Adipose tissue (tissue), 3 donors: ENCODE results near the gene TSPOAP1. TPM values are rescaled to one million over a fixed set of nuclear protein-coding genes. Genes with fewer than 3 reads are reported as not detected.

Experiments used
- H3K27ac ChIP-seq: one replicate; pipeline ENCODE4 v1.5.1; 2013; ENCODE audit warnings: low read depth, low read length
- WGBS, 3 donors: extraction: QIAGEN DNeasy Blood & Tissue Kit; methylation state at CpG; one replicate each; pipeline ENCODE4 v1.1.7; 2013; 5-methylcytosine and 5-hydroxymethylcytosine counted together
- polyA plus RNA-seq, 3 donors: library from polyadenylated mRNA; stranded (reverse); fragments of 200-250 nt; gene quantifications; one replicate each; pipeline ENCODE4 v1.2.3, GENCODE V29; 2013
- donor health status: healthy with polysubstance abuse.
- donor health status: Bipolar disorder and iron deficiency.
- donor health status: healthy.

TSPOAP1 gene
- polyA plus RNA-seq, 3 donors = 4.4 to 11.9 (median 5.3) TPM

DNA sequence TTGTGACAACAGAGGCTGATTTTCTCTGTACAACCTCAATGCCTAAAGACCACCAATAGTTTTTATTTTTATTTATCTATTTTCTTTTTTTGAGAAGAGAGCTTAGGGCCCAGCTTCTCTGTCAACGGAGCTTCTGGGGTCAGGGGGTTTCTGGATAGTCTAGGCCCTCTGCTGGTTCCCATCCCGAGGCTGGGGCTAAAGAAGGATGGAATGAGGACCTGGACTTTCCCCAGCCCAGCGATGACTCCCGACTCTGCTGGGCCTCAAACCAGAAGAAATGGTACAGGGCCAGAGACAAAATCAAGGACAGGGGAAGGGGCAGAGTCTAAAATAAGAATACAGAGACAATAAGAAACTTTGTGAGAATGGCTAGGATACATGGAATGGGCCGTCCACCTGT, 5.7 kb upstream of the TSPOAP1 start:
- H3K27ac ChIP-seq = no peak overlapping the region
- 65 to 70% (median 65%) methylated on average over 5 of the region's 5 CpGs for WGBS, 3 donors

DNA sequence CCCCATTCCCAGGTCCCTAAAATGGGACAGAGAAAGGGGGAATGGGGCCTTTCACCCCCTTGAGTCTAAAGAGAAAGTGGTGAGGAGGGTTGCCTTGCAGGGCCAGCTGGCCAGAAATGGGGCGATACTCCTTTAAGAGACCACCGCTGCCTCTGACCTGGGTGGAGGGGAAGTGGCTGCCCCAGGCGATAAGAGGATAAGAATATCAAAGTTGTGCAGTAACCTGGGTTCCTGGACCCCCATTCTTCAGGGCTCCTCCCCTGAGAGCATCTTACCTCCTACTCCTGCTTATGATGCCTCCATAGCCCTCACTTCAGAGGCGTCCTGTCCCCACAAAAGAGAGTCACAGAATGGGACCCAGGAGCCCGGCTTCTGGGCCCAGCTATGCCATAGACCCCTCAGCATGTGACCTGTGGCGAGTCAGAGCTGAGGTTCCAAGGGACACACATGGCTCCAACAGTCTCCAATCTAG, 5.2 kb upstream of the TSPOAP1 start:
- H3K27ac ChIP-seq = no peak overlapping the region
- WGBS, 3 donors = 45 to 53% (median 46%) methylated on average over 6 of the region's 6 CpGs

DNA sequence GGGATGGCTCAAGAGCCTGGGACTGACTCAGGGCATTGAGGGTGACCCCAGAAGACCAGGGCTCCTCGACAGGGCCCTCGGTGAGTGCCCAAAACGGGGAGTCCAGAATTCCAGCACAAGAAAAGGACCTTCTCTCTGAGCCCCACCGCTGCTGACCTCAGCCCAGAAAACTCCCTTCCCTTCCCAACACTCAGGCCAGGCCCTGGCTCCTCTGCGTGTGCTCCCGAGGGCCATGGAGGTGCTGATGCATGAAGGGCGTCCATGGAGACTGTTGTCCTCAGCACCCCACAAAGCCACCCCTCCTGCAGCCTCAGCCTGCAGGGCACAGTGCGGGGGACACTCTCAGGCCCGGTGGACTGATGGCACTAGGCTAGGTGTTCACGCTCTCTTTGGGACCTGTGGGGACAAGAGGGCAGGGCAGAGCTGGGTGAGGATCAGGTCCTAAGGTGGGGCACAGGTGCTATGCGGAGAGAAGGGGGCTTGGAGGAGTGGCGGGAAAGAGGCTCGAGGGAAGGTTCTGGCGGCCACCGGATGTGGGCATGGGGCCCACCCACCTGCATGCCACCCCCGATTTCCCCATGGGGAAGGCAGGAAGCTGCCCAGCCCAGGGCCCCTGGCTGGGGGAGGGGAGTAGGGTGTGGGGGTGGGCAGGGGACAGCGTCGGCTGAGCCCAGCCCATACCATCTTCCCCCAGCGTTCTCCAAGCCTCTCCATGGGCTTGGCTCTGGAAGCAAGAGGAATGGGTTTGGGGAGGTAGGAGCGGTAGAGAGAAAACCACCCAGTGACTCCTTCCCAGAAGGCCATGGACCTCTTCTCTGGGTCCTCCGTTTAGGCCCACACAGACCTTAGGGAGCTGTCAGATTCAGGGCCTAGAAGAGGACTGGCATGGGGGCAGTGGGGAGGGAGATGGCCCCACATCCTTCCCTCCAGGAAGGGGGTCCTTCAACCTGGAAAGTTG, 4.5 kb upstream of the TSPOAP1 start:
- 41 to 73% (median 54%) methylated on average over 18 to 21 of the region's 21 CpGs for WGBS, 3 donors
- H3K27ac ChIP-seq = no peak overlapping the region

DNA sequence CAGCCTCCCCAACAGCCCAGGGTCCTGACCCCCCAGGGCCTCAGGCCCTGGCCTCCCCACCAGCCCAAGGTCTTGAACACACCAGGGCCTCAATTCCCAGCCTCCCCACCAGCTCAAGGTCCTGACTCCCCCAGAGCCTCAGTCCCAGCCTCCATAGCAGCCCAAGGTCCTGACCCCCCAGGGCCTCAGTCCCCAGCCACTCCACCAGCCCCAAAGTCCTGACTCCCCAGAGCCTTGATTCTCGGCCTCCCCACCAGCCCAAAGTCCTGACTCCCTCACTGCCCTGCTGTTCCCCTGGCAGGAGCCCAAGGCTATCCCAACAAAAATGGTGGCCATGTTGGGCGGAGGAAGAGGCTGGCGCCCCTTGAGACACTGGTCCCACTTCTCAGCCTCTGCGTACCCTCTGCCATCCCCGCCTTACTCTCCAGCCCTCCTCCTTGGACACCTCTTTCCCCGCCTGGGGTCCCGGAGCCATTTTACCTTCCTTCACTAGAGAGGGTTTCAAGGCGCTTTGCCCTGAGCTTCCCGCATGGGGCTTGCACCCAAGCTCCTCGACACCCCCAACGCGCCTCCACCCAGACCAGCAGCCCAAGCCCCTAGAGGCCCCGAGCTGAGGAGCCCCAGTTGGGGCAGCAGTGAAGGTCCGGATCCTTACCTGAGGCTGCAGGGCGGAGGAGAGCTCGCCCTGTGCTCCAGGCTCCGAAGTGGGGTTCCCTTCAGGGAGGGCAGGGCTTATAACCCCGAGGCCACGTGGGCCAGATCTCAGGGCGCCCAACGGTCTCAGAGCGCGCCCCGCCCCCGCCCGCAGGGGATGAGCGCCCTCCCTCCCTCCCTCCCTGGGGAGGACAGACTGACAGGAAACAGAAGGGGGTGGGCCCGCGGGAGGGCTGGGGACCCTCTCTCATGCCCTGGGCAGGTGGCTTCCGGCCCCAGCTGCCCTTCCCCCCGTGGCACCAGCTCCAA, 3.5 kb upstream of the TSPOAP1 start:
- H3K27ac ChIP-seq = peak overlapping the region; percentile 79

DNA sequence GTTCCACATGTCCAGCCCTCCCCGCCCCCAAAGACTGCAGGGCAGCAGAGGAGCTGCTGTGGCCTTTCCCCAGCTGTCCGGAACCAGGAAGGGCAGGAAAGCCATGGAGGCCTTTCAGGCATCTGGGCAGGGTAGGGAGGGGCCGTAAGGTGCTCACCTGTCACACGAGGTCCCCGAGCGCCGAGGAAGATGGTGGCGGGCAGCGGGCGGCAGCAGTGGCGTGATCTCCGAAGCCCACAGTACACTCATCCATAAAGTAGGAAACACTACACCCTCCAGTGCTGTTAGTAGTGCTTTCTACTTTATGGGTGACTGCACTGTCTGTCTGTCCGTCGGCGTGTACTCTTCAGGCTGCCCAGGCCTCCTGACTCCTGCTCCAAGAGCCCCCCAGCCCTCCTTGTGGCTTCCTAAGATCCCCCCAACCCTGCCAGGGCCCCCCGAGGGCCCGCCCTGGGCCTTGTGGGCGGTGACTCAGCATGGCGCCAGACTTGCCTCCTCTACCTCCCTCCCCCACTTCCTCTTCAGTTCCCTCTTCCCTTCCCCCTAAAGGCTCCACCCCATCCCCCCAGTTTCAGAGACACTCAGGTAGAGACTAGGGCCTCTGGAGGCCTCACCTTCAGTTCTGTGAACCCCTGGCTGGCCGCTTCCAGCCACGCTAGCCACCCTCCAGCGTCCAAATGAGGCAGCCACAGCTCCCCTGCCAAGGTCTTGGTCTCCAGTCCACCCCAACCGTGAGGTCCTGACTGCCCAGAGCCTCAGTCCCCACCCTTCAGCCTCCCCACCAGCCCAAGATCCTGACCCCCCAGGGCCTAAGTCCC, 2.6 kb upstream of the TSPOAP1 start:
- WGBS, 3 donors = 50 to 82% (median 55%) methylated on average over 21 to 23 of the region's 23 CpGs
- H3K27ac ChIP-seq = peak overlapping the region; percentile 79

More for the DNA sequence above, 3.5 kb upstream of the TSPOAP1 start:
- WGBS, 3 donors = 51 to 74% (median 54%) methylated on average over 24 to 31 of the region's 31 CpGs

DNA sequence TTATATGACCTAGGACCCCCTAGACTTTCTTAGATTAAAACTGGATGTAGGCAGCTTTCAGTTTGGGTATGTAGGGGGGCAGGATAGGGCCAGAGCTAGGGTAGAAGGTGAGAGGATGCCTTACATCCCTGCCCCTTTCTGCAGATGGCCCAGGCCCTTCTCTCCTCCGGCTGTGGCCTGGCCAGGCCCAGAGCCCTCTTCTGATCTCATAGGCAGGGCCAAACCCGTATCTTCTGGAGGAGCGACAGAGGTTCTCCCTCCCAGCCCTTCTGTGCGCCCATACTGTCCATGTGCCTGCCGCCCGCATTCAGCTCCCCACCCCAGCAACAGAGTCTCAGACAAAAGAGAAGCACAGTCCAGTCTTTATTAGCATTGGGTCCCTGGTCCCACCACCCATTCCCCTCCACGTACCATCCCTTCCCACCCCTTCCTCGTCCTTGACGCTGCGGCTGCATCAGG, 2.0 kb upstream of the TSPOAP1 start:
- H3K27ac ChIP-seq = no peak overlapping the region
- WGBS, 3 donors = 49 to 68% (median 56%) methylated on average over 10 of the region's 10 CpGs

DNA sequence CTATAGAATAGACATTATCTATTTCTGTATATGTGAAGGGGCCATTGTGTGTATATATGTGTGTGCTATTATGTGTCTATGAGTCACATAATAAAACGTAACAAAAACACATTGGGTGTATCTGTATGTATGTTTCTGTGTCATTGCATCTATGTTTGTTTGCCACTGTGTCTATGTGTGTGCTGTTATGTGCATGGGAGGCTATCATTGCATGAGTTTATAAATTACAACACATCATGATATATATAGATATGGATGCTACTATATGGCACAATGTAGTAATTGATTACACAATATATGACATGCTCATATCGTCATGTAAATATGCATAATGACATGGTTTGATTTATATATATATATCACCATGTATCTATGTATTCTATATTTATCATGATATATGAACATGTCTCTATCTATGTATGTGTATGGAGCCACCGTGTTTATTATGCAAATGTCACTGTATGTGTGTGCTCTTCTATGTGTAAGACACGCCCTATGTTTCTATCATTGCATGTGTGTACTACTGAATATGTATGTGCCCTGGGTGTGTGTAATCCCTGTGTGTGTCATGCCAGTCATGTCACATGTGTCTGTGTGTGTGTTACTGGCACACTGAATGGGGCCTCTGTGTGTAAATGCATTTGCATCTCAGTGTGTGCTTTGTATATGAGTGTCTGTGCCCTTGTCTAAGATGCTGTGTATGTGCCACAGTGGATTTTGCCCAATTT, 1.4 kb upstream of the TSPOAP1 start:
- H3K27ac ChIP-seq = no peak overlapping the region
- WGBS, 3 donors = 48 to 70% (median 55%) methylated on average over 4 of the region's 4 CpGs

DNA sequence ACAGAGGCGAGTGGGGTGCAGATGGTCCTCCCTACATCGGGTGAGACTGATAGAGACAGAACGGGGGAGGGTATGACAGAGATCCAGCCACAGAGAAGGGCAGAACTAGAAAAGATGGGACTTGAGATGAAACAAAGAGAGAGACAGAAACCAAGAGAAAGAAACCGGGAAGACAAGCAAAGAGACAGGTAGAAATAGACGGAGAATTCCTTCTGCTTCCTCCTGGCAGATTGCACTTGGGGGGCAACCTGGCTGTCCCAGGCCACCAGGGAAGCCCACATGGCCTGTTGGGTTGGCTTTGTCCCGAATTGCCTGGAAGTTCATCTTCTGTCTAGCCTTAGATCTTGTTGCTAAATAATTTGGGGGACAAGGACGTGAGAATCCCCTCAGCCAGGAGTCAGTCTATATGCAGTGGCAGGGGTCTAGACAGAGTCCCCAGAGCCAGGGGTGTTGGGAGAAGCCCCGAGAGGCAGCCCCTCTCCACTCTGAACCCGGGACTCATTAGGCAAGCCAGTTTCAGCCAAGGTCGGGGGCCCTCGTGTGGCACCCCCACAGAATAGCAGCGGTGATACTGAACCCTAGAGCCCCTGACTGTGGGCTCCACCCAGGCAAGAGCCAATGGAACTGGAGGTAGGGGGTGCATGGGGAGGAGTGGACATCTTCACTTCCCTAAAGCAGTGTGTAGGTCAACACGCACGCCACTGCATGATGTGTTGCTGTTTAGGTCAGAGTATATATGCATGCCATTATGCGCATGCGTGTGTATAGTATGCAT, 627 bp upstream of the TSPOAP1 start:
- H3K27ac ChIP-seq = no peak overlapping the region

DNA sequence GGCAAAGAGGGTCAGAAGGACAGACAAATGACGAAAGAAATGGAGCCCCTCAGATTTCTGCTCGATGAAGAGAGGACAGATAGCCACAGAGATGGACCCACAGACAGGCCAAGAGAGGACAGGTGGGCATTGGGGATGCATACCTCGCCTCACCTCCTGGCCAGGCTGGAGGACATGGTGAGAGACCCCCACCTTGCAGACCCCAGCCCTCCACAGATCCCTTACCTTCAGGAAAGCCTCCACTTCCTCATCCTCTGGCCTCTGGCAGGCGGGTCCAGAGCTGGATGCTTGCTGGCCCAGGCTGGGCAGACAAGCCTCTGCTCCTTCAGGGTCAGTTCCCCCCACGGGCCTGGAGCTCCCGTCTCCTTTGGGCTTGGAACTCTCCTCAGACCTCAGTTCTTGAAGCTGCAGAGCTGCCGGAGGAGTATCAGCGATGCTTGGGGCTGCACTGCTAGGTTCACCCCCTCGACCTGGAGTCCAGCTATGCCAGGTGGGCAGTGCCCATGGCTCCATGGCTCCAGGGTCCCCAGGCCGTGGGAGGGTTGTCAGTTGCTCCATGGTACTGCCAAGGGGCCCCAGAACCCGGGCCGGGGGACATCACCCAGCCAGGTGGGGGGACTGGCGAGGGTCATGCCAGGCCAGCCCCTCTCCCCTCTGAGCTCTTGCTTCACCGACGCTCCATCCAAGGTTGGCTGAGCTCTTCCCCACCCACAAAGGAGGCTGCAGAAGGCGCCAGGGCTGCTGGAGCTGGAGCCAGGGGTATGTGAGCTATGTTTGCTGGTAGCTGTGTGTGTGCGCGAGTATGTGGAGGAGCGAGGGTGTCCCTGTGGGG, 1.0 kb downstream of the TSPOAP1 start:
- no peak overlapping the region for H3K27ac ChIP-seq
- 47 to 62% (median 50%) methylated on average over 19 of the region's 19 CpGs for WGBS, 3 donors

More for the DNA sequence above, 627 bp upstream of the TSPOAP1 start:
- WGBS, 3 donors = 19 to 49% (median 29%) methylated on average over 16 of the region's 16 CpGs

DNA sequence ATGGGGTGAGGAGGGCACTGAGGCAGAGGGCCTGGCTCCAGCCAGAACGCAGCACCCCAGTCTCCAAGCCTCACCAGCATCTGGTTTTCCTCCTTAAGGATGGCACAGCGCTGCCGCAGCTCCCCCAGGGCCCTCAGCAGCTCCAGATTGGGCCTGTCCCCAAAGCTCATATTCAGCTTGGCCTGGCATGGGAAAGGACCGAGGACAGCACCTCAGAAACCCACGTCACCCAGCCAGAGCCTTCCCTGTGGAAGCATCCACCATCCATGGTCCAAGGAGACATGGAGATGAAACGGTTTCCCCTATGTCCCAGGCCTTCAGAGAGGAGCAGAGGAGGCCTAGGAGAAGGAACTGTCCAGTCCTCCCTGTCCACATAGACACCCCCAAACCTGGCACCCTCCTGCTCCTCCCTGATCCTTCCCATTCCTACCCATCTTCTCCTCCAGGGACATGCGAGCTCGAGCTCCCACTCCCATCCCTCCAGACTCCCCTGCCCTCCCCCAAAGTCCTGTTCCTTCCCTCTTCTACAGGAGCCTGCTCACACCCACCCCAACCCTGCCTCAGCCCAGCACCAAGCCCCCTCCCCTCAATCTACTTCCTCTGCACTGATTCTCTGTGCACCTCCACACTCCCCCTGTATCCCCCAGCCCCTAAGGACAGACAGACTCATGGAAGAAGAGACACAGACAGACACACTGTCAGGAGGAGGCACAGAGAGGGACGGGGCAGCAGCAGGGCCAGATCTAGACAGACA, 1.8 kb downstream of the TSPOAP1 start:
- H3K27ac ChIP-seq = no peak overlapping the region
- 72 to 86% (median 74%) methylated on average over 9 of the region's 9 CpGs for WGBS, 3 donors

DNA sequence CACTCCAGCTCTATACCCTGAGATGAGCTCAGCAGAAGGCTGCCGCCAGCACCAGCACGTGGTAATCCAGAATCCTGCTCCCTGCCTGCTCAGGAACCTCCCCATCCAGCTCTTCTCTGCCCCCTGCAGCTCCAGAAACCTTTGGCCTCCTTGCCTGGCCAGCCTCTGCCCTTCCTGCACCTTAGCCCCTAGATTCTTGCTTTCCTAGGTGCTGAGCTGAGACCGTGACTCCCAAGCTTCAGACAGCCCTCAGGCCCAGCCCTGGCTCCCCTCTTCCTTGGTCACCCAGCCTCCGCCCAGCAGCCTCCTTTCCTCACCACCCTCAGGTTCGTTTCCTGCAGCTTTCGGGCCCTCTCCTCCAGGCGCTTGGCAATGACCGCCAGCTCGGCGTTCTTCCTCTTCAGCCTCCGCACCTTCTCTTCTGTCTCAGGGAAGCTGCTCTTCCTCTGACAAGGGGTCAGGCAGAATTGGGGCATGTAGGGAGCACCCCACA, 2.6 kb downstream of the TSPOAP1 start:
- 55 to 88% (median 57%) methylated on average over 11 of the region's 11 CpGs for WGBS, 3 donors
- H3K27ac ChIP-seq = no peak overlapping the region

DNA sequence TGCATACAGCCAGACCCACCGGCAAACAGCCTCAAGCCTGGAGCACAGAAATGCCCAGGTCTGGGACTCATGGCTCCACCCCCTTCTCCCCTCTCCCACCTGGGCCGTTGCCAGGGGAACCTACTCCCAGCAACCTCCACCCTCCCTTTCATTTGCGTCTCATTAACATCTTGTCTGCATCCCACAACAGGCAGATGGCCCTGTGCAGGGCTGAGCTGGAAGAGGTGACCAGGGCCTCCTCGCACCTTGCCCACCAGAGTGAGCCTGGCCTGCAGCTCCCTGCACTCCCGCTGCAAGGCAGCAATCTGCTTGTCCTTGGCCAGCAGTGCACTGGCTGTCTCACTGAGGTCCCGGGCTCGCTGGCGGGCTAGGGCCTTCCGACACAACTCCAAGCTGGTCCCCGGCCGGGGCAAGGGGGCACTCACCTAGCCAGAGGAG, 3.3 kb downstream of the TSPOAP1 start:
- no peak overlapping the region for H3K27ac ChIP-seq
- 68 to 73% (median 71%) methylated on average over 11 of the region's 11 CpGs for WGBS, 3 donors

DNA sequence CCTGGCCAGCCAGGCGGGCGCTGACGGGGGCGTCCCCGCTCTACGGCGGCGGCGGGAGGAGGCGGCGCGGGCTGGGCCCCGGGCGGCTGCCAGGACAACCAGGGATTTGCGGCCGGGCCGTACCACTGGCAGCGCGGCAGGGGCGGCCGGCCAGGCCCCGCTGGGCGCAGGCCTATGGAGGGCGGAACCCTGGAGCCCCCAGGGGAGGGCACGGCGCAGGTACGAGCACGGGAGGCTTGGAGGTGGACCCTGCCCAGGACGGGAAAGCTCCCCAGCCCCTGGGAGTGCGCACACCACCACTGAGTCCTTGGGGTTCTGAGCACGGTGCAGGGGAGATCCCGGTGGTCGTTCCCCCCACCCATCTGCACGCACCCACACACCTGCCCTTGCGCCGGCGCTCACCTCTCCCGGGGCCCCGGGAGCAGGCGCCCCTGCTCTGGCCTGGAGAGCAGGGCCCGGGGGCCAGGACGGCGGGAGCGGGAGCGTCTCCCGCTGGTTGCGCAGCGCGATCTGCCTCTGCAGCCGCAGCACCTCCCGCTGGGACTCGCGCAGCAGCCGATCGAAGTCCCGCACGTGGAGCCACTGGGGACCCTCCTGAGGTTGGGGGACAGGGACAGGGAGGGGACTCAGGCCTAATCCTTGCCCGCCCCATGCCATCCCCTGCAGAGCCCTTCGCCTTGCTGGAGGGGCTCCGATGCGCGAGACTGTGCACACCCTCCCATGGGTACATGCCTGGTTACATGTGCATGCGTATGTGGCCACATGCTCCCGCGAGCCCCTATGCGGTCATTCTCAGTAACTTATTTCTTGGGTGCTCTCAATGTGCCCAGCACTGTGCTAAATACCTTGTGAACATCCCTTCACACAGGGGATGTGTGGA, 3.9 kb downstream of the TSPOAP1 start:
- H3K27ac ChIP-seq = no peak overlapping the region
- WGBS, 3 donors = 3 to 8% (median 4%) methylated on average over 60 to 66 of the region's 66 CpGs

DNA sequence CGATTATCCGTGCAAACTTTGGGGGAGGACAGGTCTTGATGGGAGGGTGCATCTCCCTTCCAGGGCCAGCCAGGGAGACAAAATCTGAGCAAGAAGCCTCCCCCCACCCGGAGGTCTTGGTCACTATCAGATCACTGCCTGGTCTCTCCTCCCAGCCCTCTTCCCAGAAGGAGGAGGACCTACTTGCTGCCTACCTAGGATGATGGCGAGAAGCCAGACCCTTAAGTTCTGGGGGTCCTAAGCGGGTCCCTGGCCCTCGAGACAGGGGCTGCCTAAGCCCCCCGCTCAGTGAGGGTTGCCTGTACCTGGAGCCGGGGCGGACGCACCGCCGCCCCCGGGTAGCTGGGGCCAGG, 4.6 kb downstream of the TSPOAP1 start:
- WGBS, 3 donors = 9 to 22% (median 21%) methylated on average over 13 of the region's 13 CpGs
- H3K27ac ChIP-seq = no peak overlapping the region
